Right lobe of liver (tissue), 4 donors: Measurements from ENCODE around the gene ADGRG2.

ENCODE experiments used
- POLR2A ChIP-seq: fragments of 450-650 bp; IDR thresholded peaks from one replicate; pipeline ENCODE4 v1.6.1; 2017; ENCODE audit warnings: antibody characterized with exemption, mild to moderate bottlenecking
- TF ChIP-seq, protein P1 (sequence below), 4 donors: fragments of 200-600 bp in 3 of 4; fragments of 450-650 bp in 1 of 4; IDR thresholded peaks; one replicate each; pipeline versions ENCODE4 v1.5.1 to v1.8.0; 2016 to 2022; ENCODE audit warnings: antibody characterized with exemption in 4 of 4, mild to moderate bottlenecking in 2 of 4
- donor health status: DM: no; HTN: no; CAD: no.
- donor health status: DM: no; HTN: no; CAD: no.
- donor health status: DM: no; HTN: yes; CAD: no.

DNA sequence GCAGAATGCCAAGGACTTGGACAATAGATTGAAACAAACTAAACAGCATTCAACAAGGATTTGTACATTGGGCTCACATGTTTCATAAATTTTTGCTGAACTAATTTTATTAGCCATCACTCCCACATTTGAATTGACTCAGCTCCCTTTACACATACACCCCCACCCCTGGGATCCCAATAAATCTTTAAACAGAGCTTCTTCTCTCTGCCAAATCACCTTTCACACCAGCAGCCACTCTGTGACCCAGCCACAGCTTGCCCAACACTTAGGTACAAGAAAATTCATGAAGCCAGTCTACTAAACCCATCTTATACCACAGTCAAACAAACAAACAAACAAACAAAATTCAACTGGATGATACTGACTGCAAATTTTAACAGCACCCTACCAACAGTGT, 159.9 kb downstream of the ADGRG2 start:
- TF ChIP-seq POLR2A: no peak
- TF ChIP-seq, protein P1, sequence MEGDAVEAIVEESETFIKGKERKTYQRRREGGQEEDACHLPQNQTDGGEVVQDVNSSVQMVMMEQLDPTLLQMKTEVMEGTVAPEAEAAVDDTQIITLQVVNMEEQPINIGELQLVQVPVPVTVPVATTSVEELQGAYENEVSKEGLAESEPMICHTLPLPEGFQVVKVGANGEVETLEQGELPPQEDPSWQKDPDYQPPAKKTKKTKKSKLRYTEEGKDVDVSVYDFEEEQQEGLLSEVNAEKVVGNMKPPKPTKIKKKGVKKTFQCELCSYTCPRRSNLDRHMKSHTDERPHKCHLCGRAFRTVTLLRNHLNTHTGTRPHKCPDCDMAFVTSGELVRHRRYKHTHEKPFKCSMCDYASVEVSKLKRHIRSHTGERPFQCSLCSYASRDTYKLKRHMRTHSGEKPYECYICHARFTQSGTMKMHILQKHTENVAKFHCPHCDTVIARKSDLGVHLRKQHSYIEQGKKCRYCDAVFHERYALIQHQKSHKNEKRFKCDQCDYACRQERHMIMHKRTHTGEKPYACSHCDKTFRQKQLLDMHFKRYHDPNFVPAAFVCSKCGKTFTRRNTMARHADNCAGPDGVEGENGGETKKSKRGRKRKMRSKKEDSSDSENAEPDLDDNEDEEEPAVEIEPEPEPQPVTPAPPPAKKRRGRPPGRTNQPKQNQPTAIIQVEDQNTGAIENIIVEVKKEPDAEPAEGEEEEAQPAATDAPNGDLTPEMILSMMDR (IDR thresholded peaks at IDR 0.05): no peak
